BJ (cell line): ENCODE data around the gene RAB35. TPM values are rescaled to one million over a fixed set of nuclear protein-coding genes. Genes with fewer than 3 reads are reported as not detected.

Experiments used
- CTCF ChIA-PET: fragments of 350-600 bp; formaldehyde crosslinking; extraction: SDS; loops from one replicate; lab custom pipeline; 2021; ENCODE audit warnings: antibody characterized with exemption, inconsistent platforms; lab: Yijun Ruan, JAX
- POLR2A ChIA-PET: fragments of 300-600 bp; sonication (Branson Sonifier 250); formaldehyde crosslinking; extraction: SDS; loops from one replicate; lab custom pipeline; 2021; ENCODE audit warnings: antibody characterized with exemption; lab: Charles Lee
- DNase-seq: peaks from one replicate; pipeline ENCODE4 v3.0.0-alpha.2; 2011; ENCODE audit warnings: low read depth
- H3K27me3 ChIP-seq: 2 replicates; pipeline ENCODE4 v1.6.0; 2011; ENCODE audit warnings: low read length; ENCODE audit not compliant: control insufficient read depth, insufficient read depth
- H3K36me3 ChIP-seq: 2 replicates; pipeline ENCODE4 v1.5.1; 2011; ENCODE audit warnings: low read length; ENCODE audit not compliant: control insufficient read depth, insufficient read depth
- H3K4me3 ChIP-seq: 2 replicates; pipeline ENCODE4 v1.5.1; 2011; ENCODE audit warnings: low read depth, mild to moderate bottlenecking, control low read depth, low read length
- CTCF ChIP-seq: IDR thresholded peaks from 2 replicates; pipeline ENCODE4 v1.5.1; 2011; ENCODE audit warnings: low read depth, mild to moderate bottlenecking, control low read depth, inconsistent platforms, low read length, moderate library complexity; ENCODE audit not compliant: insufficient read depth
- polyA plus RNA-seq: library from polyadenylated mRNA; depleted of rRNA; stranded (reverse); fragments of >200 nt; gene quantifications from 2 replicates; pipeline ENCODE4 v1.2.3, GENCODE V29; 2011

Gene RAB35
- polyA plus RNA-seq, 1 experiment = 50.3 TPM

DNA sequence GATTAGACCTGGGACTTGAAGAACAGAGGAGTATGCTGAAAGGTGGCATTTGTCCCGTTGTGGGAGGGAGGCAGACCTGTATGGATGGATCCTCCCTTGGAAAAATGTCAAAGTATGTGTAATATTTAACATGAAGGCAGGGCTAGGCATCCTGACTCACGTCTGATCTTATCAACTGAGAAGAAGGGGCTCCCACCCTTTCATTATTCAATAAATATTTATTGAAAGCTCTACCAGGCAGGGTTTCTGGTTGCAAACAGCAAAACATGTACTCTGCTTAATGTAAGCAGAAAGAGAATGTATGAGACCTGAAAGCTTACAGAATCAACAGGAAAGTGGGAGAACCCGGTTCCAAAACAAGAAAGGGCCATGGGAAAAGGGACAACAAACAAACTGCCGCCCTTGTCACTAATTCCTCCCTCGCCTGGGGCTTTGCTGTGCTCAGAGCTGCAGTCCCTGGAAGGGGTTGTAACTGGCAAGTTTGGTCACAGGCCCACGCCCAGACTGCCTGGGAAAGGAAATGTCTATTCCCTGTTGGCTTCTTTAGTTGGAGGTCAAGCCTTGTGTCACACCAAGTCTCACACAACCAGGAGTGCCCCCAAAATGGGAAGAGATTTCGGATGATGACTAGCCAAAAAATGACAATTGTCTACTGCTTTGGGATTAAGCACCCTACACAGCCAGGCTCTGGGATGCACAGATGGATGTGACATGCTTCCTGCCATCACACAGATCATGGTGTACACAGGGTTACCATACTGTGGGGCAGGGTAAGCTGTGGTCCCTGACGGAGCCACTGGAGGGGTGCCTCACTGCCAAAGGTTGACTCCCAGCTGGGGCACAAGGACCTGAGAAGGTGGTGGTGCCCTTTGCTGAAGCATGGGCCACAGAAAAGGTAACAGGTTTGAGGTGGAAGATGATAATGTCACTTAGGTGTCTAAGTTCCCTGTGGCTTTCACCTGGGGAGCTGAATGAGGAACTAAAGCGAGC, 36.8 kb downstream of the RAB35 start:
- peaks cover 4% of the 10 kb centered on the region for H3K27me3 ChIP-seq
- no peak for TF ChIP-seq CTCF
- ChIA-PET CTCF (interaction anchor here (1.4 kb wide), 1 partner anchor 9 kb away, joined by 6 read pairs; no protein-coding TSS in a partner anchor), POLR2A (interaction anchor here (0.6 kb wide), 1 partner anchor 210 kb away, joined by 3 read pairs; no protein-coding TSS in a partner anchor)
- DNase-seq = no peak
- no peaks in the 10 kb centered on the region for H3K36me3 ChIP-seq
- H3K4me3 ChIP-seq = no peak overlapping the region

DNA sequence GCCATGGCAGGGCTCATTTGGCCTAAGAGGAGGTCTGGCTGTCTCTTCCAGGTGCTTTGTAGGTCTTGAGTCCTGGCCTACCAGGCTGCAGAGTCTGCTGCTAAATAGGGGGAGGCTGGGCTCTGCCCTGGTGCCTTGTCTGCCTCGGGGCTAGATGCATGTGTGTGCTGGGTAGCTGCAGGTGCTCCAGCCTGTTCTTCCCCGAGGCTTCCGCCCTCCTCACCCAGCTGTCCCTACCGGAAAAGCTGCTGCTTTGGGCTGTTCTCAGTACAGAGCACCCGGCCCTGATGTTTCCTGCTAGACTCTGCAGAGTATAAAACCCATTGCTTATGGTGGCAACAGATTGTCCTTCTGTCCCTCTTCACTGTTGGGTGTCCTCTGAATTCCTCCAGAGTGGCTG, 37.7 kb downstream of the RAB35 start:
- H3K4me3 ChIP-seq = no peak overlapping the region
- TF ChIP-seq CTCF = no peak
- ChIA-PET CTCF (interaction anchor here (1.8 kb wide), 1 partner anchor 8 kb away, joined by 5 read pairs; no protein-coding TSS in a partner anchor), POLR2A (no interaction called here)
- no peak for DNase-seq
- H3K36me3 ChIP-seq = no peaks in the 10 kb centered on the region
- peaks cover 6% of the 10 kb centered on the region for H3K27me3 ChIP-seq

GRCh38 chr12:120077260-120077659, 39.3 kb downstream of the RAB35 start:
- Histone ChIP-seq H3K36me3 (no peaks in the 10 kb centered on the region), H3K27me3 (peaks cover 8% of the 10 kb centered on the region), H3K4me3 (no peak overlapping the region)
- CTCF ChIA-PET = interaction anchor here (1.8 kb wide), 1 partner anchor 10 kb away, joined by 5 read pairs; no protein-coding TSS in a partner anchor
- POLR2A ChIA-PET = no interaction called here
- no peak for DNase-seq
- no peak for TF ChIP-seq CTCF

DNA sequence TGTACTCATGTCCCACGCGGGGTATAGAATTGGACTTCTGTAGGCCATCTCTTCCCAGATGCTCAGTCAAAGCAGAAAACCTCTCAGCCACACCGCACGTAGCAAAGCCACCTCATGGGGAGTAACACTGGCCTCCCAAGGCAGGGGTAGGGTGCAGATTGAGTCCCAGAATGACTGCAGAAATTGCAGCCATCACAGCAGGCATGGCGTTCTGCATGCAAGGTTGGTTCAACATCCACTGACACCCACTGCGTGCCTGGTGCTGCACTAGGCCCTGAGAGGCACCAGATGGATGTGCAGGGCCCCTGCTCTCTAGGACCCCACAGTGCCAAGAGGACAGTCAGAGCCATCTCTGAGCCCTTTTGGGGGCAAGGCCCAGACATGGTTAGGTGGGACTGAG, 39.9 kb downstream of the RAB35 start:
- TF ChIP-seq CTCF = no peak
- no peak for DNase-seq
- ChIA-PET POLR2A (no interaction called here), CTCF (no interaction called here)
- peaks cover 8% of the 10 kb centered on the region for H3K27me3 ChIP-seq
- no peaks in the 10 kb centered on the region for H3K36me3 ChIP-seq
- no peak overlapping the region for H3K4me3 ChIP-seq

- no peak for TF ChIP-seq CTCF
- Histone ChIP-seq H3K36me3 (no peaks in the 10 kb centered on the region), H3K4me3 (no peak overlapping the region), H3K27me3 (peaks cover 6% of the 10 kb centered on the region)
- no peak for DNase-seq
- ChIA-PET POLR2A (no interaction called here), CTCF (no interaction called here)
Observed at GRCh38 chr12:120075034-120075616, 41.4 kb downstream of the RAB35 start.
